ENCODE data around the gene NCK1. TPM values are rescaled to one million over a fixed set of nuclear protein-coding genes. Genes with fewer than 3 reads are reported as not detected.

NCK1 gene
- total RNA-seq, 2 experiments from 2014 or later: 24.9 to 38.1 TPM

DNA sequence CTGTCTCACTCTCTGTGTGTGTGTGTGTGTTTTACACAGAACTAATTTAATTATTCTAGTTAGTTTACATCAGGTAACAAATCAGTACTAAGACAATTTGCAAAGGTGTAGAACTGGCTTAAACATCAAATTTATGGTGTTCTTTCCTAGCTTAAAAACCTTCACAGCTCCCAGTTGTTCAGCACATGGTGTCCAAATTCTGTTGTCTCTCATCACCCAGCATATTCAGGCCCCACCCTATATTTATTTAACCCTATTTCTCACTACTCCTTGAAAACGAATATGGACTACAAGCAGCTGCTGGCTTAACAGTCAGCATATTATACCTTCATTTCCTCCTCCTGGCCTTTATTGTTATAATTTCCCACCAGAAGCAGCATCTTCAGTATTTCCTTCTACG, 96.9 kb downstream of the NCK1 start:
- no TSS peak for BruUV-seq (replicated peaks)
- H3K4me2 ChIP-seq (ENCODE audit: low read length): no peak overlapping the region

DNA sequence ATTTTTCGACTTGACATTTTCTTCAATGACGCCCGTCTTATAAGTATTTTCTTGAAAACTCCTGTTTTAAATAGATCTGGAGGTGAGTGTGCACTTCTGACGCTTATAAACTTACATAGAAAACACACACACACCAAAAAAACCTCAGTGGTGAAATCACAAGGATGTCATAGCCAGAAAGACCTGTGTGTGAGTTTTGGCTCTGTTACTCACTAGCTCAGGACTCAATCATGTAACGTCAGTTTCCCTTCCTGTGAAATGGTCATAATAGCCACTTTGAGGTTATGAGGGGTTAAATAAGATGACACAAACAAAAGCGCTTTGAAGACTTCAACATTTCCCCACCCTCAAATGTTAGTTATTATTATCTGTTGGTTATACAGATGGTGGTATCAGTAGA, 97.6 kb downstream of the NCK1 start:
- intact Hi-C loops (cut with micrococcal nuclease; ENCODE audit: unreplicated experiment): no loop called here
- H3K4me2 ChIP-seq (ENCODE audit: low read length): no peak overlapping the region
- BruUV-seq (replicated peaks): no TSS peak
- no peaks in the 10 kb centered on the region for H3K4me1 ChIP-seq (ENCODE audit: insufficient read depth, low read length, poor library complexity, severe bottlenecking)
- no peaks in the 10 kb centered on the region for H3K9me2 ChIP-seq (ENCODE audit: insufficient read depth, low read length)
- H3K4me3 ChIP-seq (ENCODE audit: low read depth, low read length, poor library complexity, severe bottlenecking): no peak overlapping the region
- no peak for TF ChIP-seq EZH2phosphoT487 (IDR thresholded peaks at IDR 0.05; ENCODE audit: borderline replicate concordance, low read depth, low read length)
- TF ChIP-seq, protein P1, sequence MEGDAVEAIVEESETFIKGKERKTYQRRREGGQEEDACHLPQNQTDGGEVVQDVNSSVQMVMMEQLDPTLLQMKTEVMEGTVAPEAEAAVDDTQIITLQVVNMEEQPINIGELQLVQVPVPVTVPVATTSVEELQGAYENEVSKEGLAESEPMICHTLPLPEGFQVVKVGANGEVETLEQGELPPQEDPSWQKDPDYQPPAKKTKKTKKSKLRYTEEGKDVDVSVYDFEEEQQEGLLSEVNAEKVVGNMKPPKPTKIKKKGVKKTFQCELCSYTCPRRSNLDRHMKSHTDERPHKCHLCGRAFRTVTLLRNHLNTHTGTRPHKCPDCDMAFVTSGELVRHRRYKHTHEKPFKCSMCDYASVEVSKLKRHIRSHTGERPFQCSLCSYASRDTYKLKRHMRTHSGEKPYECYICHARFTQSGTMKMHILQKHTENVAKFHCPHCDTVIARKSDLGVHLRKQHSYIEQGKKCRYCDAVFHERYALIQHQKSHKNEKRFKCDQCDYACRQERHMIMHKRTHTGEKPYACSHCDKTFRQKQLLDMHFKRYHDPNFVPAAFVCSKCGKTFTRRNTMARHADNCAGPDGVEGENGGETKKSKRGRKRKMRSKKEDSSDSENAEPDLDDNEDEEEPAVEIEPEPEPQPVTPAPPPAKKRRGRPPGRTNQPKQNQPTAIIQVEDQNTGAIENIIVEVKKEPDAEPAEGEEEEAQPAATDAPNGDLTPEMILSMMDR (conservative IDR thresholded peaks at IDR 0.05; ENCODE audit: low read length): no peak
- no peak overlapping the region for H3K27ac ChIP-seq (ENCODE audit: low read depth, low read length, poor library complexity, severe bottlenecking)
- no peaks in the 10 kb centered on the region for H3K36me3 ChIP-seq (ENCODE audit: insufficient read depth, low read length)
- no peaks in the 10 kb centered on the region for H3K9me3 ChIP-seq (ENCODE audit: low read length)
- no peak for DNase-seq (ENCODE audit: low spot score)
- H3K79me2 ChIP-seq (ENCODE audit: insufficient read depth, low read depth, low read length): no peaks in the 10 kb centered on the region
- H2AFZ ChIP-seq (ENCODE audit: low read length): no peak overlapping the region
- CTCF ChIA-PET (ENCODE audit: unreplicated experiment): no interaction called here
- 0 out of 2 replicates have a peak, but pooled peaks cover 2% of the 10 kb centered on the region for H4K20me1 ChIP-seq (ENCODE audit: insufficient read depth, low read length)
- POLR2A ChIA-PET: no interaction called here

More for the DNA sequence above, 96.9 kb downstream of the NCK1 start:
- Histone ChIP-seq H2AFZ (ENCODE audit: low read length) (no peak overlapping the region), H3K27ac (ENCODE audit: low read depth, low read length, poor library complexity, severe bottlenecking) (no peak overlapping the region), H3K36me3 (ENCODE audit: insufficient read depth, low read length) (no peaks in the 10 kb centered on the region), H3K4me3 (ENCODE audit: low read depth, low read length, poor library complexity, severe bottlenecking) (no peak overlapping the region), H3K79me2 (ENCODE audit: insufficient read depth, low read depth, low read length) (no peaks in the 10 kb centered on the region), H3K4me1 (ENCODE audit: insufficient read depth, low read length, poor library complexity, severe bottlenecking) (no peaks in the 10 kb centered on the region), H4K20me1 (ENCODE audit: insufficient read depth, low read length) (0 out of 2 replicates have a peak, but pooled peaks cover 4% of the 10 kb centered on the region), H3K9me3 (ENCODE audit: low read length) (no peaks in the 10 kb centered on the region), H3K9me2 (ENCODE audit: insufficient read depth, low read length) (no peaks in the 10 kb centered on the region)
- DNase-seq (ENCODE audit: low spot score): no peak
- TF ChIP-seq EZH2phosphoT487 (IDR thresholded peaks at IDR 0.05; ENCODE audit: borderline replicate concordance, low read depth, low read length): no peak
- TF ChIP-seq, protein P1 (conservative IDR thresholded peaks at IDR 0.05; ENCODE audit: low read length): no peak
- ChIA-PET POLR2A (interaction anchor here (0.5 to 1.5 kb wide), 3 partner anchors 24 to 209 kb away, joined by 3 to 4 read pairs (median 3); partner anchors contain the start of gene NCK1), CTCF (ENCODE audit: unreplicated experiment) (no interaction called here)
- intact Hi-C loops (cut with micrococcal nuclease; ENCODE audit: unreplicated experiment): no loop called here

All from OCI-LY7 (cell line).